ENCODE results near the gene TOX3. TPM values are rescaled to one million over a fixed set of nuclear protein-coding genes. Genes with fewer than 3 reads are reported as not detected.
A peak's percentile ranks its signal among the peaks of the same experiment; 100 is the strongest.

The TOX3 gene
- total RNA-seq, 1 experiment from 2014 or later = 20.2 TPM

- peak overlapping the region; percentile 67 for H3K27ac Mint-ChIP-seq
- no peak for DNase-seq (ENCODE audit: low spot score)
- ATAC-seq = peak; percentile 93
- no peaks in the 10 kb centered on the region for H3K27me3 Mint-ChIP-seq (ENCODE audit: low read depth)
- ChIA-PET CTCF (interaction anchor here (0.8 to 2.9 kb wide), 5 partner anchors 42 to 279 kb away, joined by 3 to 12 read pairs (median 4); no protein-coding TSS in a partner anchor), POLR2A (no interaction called here)
- peaks cover 21% of the 10 kb centered on the region for H3K36me3 Mint-ChIP-seq
- peak overlapping the region; percentile 36; the same call in 1 of the 2 replicates for H3K4me3 Mint-ChIP-seq
- peaks cover 18% of the 10 kb centered on the region for H3K9me3 Mint-ChIP-seq
- peaks cover 77% of the 10 kb centered on the region for H3K4me1 Mint-ChIP-seq
- no peak for TF ChIP-seq ESRRA (CRISPR knock-in tag; IDR thresholded peaks at IDR 0.05; ENCODE audit: borderline replicate concordance)
- no peak for TF ChIP-seq STAT6 (CRISPR knock-in tag; conservative IDR thresholded peaks at IDR 0.05; ENCODE audit: low read depth)
Measured at GRCh38 chr16:52470585-52470984, 76.4 kb downstream of the TOX3 start.

- peaks cover 74% of the 10 kb centered on the region for H3K4me1 Mint-ChIP-seq
- H3K4me3 Mint-ChIP-seq = 0 out of 2 replicates have a peak overlapping the region, but pooled peaks have one; percentile 20
- POLR2A ChIA-PET = no interaction called here
- H3K27me3 Mint-ChIP-seq (ENCODE audit: low read depth) = no peaks in the 10 kb centered on the region
- no peak for DNase-seq (ENCODE audit: low spot score)
- peaks cover 14% of the 10 kb centered on the region for H3K9me3 Mint-ChIP-seq
- ATAC-seq = peak; percentile 32; the same call in 1 of the 2 replicates
- no peak overlapping the region for H3K27ac Mint-ChIP-seq
- CTCF ChIA-PET = interaction anchor here (1.2 to 2.9 kb wide), 3 partner anchors 43 to 278 kb away, joined by 4 to 12 read pairs (median 6); no protein-coding TSS in a partner anchor
- H3K36me3 Mint-ChIP-seq = peaks cover 17% of the 10 kb centered on the region
- TF ChIP-seq ERG (CRISPR knock-in tag; IDR thresholded peaks at IDR 0.05) (no peak), ELF4 (CRISPR knock-in tag; IDR thresholded peaks at IDR 0.05; ENCODE audit: low read depth) (no peak), SOX15 (CRISPR knock-in tag; IDR thresholded peaks at IDR 0.05) (no peak), HMGXB4 (CRISPR knock-in tag; IDR thresholded peaks at IDR 0.05) (no peak), ZNF671 (CRISPR knock-in tag; IDR thresholded peaks at IDR 0.05) (no peak), GTF2I (CRISPR knock-in tag; conservative IDR thresholded peaks at IDR 0.05) (no peak), E2F4 (CRISPR knock-in tag; IDR thresholded peaks at IDR 0.05; ENCODE audit: borderline replicate concordance, low read depth) (no peak), ZNF232 (CRISPR knock-in tag; IDR thresholded peaks at IDR 0.05) (no peak), USF2 (CRISPR knock-in tag; IDR thresholded peaks at IDR 0.05) (no peak), ZNF263 (CRISPR knock-in tag; IDR thresholded peaks at IDR 0.05; ENCODE audit: low read depth) (no peak)
Measured at GRCh38 chr16:52469775-52470174, 77.2 kb downstream of the TOX3 start.

- POLR2A ChIA-PET = no interaction called here
- peaks cover 14% of the 10 kb centered on the region for H3K36me3 Mint-ChIP-seq
- CTCF ChIA-PET = interaction anchor here (2.9 kb wide), 1 partner anchor 277 kb away, joined by 12 read pairs; no protein-coding TSS in a partner anchor
- no peak overlapping the region for H3K27ac Mint-ChIP-seq
- no peak for ATAC-seq
- no peak for DNase-seq (ENCODE audit: low spot score)
- peaks cover 7% of the 10 kb centered on the region for H3K9me3 Mint-ChIP-seq
- no peaks in the 10 kb centered on the region for H3K27me3 Mint-ChIP-seq (ENCODE audit: low read depth)
- no peak overlapping the region for H3K4me3 Mint-ChIP-seq
- H3K4me1 Mint-ChIP-seq = peaks cover 74% of the 10 kb centered on the region
- TF ChIP-seq HMGXB4 (CRISPR knock-in tag; IDR thresholded peaks at IDR 0.05) = no peak
- no peak for TF ChIP-seq PRDM15 (CRISPR knock-in tag; IDR thresholded peaks at IDR 0.05)
- TF ChIP-seq ZNF281 (CRISPR knock-in tag; IDR thresholded peaks at IDR 0.05) = no peak
- no peak for TF ChIP-seq ELF4 (CRISPR knock-in tag; IDR thresholded peaks at IDR 0.05; ENCODE audit: low read depth)
Measured at GRCh38 chr16:52469091-52469490, 77.9 kb downstream of the TOX3 start.

Measured in WTC11 (cell line).